Measurements from ENCODE around the gene WSCD2. TPM values are rescaled to one million over a fixed set of nuclear protein-coding genes. Genes with fewer than 3 reads are reported as not detected.

The WSCD2 gene
- total RNA-seq, 1 donor from 2014 or later: not detected

GRCh38 chr12:108297424-108297823, 168.3 kb downstream of the WSCD2 start:
- no peak for TF ChIP-seq CTCF (conservative IDR thresholded peaks at IDR 0.05; ENCODE audit: low read depth, low read length)
- DNase-seq (ENCODE audit: low read depth): no peak
- no peak overlapping the region for H3K4me3 ChIP-seq (ENCODE audit: low read depth, low read length)

- H3K4me3 ChIP-seq (ENCODE audit: low read depth, low read length): no peak overlapping the region
- no peak for DNase-seq (ENCODE audit: low read depth)
- no peak for TF ChIP-seq CTCF (conservative IDR thresholded peaks at IDR 0.05; ENCODE audit: low read depth, low read length)
Observed at GRCh38 chr12:108297895-108298760, 169.0 kb downstream of the WSCD2 start.

GRCh38 chr12:108298761-108299275, 169.7 kb downstream of the WSCD2 start:
- no peak for TF ChIP-seq CTCF (conservative IDR thresholded peaks at IDR 0.05; ENCODE audit: low read depth, low read length)
- no peak overlapping the region for H3K4me3 ChIP-seq (ENCODE audit: low read depth, low read length)
- DNase-seq (ENCODE audit: low read depth): no peak

GRCh38 chr12:108299516-108299915, 170.4 kb downstream of the WSCD2 start:
- TF ChIP-seq CTCF (conservative IDR thresholded peaks at IDR 0.05; ENCODE audit: low read depth, low read length): no peak
- DNase-seq (ENCODE audit: low read depth): no peak
- H3K4me3 ChIP-seq (ENCODE audit: low read depth, low read length): no peak overlapping the region

Other genes with a start within 250 kb of the WSCD2 start
- gene CMKLR1, start 210.0 kb downstream of the WSCD2 start, total RNA-seq: 0.12 TPM in 1 of 2 replicates, not detected in the other

Measured in epithelial cell of proximal tubule (primary cell).